Aorta (tissue), 5 donors: ENCODE measurements around the gene TGIF1. TPM values are rescaled to one million over a fixed set of nuclear protein-coding genes. Genes with fewer than 3 reads are reported as not detected.

ENCODE experiments used
- ATAC-seq: fragments of 200-7000 bp; cut with Tn5 transposase; one replicate; pipeline ENCODE4 v1.9.1; 2022; ENCODE audit warnings: moderate library complexity; ENCODE audit not compliant: low FRiP score
- DNase-seq, 2 donors: peaks; one replicate each; pipeline ENCODE4 v3.0.0-alpha.2; 2020
- H3K27ac ChIP-seq, 2 donors: one replicate each; pipeline ENCODE4 v1.5.1; 2013; ENCODE audit warnings: low read length in 2 of 2, mild to moderate bottlenecking in 2 of 2, moderate library complexity in 2 of 2, control low read depth in 1 of 2, inconsistent platforms in 1 of 2, low read depth in 1 of 2
- H3K27me3 ChIP-seq, 2 donors: one replicate each; pipeline ENCODE4 v1.6.1; 2013; ENCODE audit warnings: control low read depth in 1 of 2, low read length in 1 of 2, mild to moderate bottlenecking in 1 of 2, moderate library complexity in 1 of 2; ENCODE audit not compliant: insufficient read depth in 2 of 2, control insufficient read depth in 1 of 2
- H3K36me3 ChIP-seq, 2 donors: one replicate each; pipeline ENCODE4 v1.6.1; 2013; ENCODE audit warnings: control low read depth in 1 of 2, low read length in 1 of 2, mild to moderate bottlenecking in 1 of 2; ENCODE audit not compliant: insufficient read depth in 2 of 2, control insufficient read depth in 1 of 2
- H3K4me1 ChIP-seq, 2 donors: one replicate each; pipeline ENCODE4 v1.6.1; 2013; ENCODE audit warnings: low read length in 2 of 2, control low read depth in 1 of 2, mild to moderate bottlenecking in 1 of 2, moderate library complexity in 1 of 2; ENCODE audit not compliant: insufficient read depth in 2 of 2, control insufficient read depth in 1 of 2
- H3K4me3 ChIP-seq, 2 donors: one replicate each; pipeline ENCODE4 v1.5.1; 2013; ENCODE audit warnings: low read length in 2 of 2, control low read depth in 1 of 2, mild to moderate bottlenecking in 1 of 2
- H3K9me3 ChIP-seq: one replicate; pipeline ENCODE4 v1.6.1; 2013; ENCODE audit warnings: mild to moderate bottlenecking, low read length; ENCODE audit not compliant: control insufficient read depth
- WGBS, 2 donors: extraction: QIAGEN DNeasy Blood & Tissue Kit; methylation state at CpG; one replicate each; pipeline ENCODE4 v1.1.7; 2013; 5-methylcytosine and 5-hydroxymethylcytosine counted together
- intact Hi-C, 2 donors: fragments of 100-400 bp; cut with DNase I; formaldehyde crosslinking; loops; one replicate each; pipeline versions ENCODE4 v1.14.2 to v1.15.0; 2022
- polyA plus RNA-seq, 2 donors: library from polyadenylated mRNA; stranded (reverse); fragments of 200-250 nt; gene quantifications; one replicate each; pipeline ENCODE4 v1.2.3, GENCODE V29; 2013
- total RNA-seq, 2 donors: library from RNA; stranded (reverse); fragmentation: NEBNext Ultra II Directional; extraction: Animal tissue kit (Norgen Biotek cat#: 25700); gene quantifications; one replicate each; pipeline ENCODE4 v1.2.1, GENCODE V29; 2021
- donor health status: healthy with polysubstance abuse.
- donor health status: Bipolar disorder and iron deficiency.
- donor health status: DM: no; HTN: no; CAD: no.
- donor health status: DM: no; HTN: no; CAD: no.
- donor health status: DM: yes; HTN: yes; CAD: no.

TGIF1 gene
- total and polyA plus RNA-seq, 4 donors: 34.7 to 48.2 (median 41.5) TPM

DNA sequence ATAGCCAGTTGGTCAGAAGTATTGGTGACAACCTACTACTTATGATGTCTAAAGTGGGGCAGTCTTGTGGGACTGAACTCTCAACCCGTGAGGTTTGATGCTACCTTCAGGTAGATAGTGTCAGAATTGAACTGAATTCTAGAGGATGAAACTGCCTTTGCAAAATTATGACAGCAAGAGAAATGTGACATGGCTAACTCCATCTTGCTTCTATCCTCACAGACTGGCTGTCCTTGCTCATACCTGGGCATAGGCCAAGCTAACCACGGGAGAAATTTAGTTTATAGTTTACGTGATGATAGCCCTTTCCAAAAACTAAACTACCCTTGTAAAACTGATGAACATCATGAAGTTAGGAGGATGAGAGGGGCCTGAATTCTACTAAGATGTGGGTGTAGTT is 24.9 kb upstream of the TGIF1 start:
- DNase-seq: no peak
- Histone ChIP-seq H3K27me3 (no peaks in the 10 kb centered on the region), H3K9me3 (no peaks in the 10 kb centered on the region), H3K36me3 (no peaks in the 10 kb centered on the region), H3K4me3 (no peak overlapping the region), H3K4me1 (no peaks in the 10 kb centered on the region), H3K27ac (no peak overlapping the region)
- WGBS, 2 donors: 82 to 88% methylated on average over 3 of the region's 3 CpGs
- no peak for ATAC-seq
- intact Hi-C loops: no loop called here

DNA sequence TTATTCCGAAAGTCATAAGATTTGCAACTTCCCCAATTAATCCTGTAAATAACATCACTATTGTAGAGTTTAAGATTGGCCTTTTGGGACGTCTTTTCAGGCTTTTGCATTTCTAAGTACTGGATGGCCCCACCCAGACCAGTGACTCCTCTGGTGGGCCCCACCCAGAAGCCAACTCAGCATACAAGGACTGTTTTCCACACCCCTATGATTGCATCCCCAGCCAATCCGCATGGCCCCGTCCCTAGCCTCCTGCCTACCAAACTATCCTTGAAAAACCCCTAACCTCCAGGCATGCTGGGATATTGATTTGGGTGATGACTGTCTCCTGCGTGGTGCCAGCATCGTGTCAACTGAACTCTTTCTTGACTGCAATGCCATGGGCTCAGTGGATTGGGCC is 24.5 kb upstream of the TGIF1 start:
- no peaks in the 10 kb centered on the region for H3K36me3 ChIP-seq
- H3K27ac ChIP-seq: no peak overlapping the region
- WGBS, 2 donors: 87 to 89% methylated on average over 6 of the region's 6 CpGs
- intact Hi-C loops: no loop called here
- DNase-seq: no peak
- H3K4me1 ChIP-seq: no peaks in the 10 kb centered on the region
- no peak for ATAC-seq
- no peak overlapping the region for H3K4me3 ChIP-seq
- no peaks in the 10 kb centered on the region for H3K9me3 ChIP-seq
- H3K27me3 ChIP-seq: no peaks in the 10 kb centered on the region

DNA sequence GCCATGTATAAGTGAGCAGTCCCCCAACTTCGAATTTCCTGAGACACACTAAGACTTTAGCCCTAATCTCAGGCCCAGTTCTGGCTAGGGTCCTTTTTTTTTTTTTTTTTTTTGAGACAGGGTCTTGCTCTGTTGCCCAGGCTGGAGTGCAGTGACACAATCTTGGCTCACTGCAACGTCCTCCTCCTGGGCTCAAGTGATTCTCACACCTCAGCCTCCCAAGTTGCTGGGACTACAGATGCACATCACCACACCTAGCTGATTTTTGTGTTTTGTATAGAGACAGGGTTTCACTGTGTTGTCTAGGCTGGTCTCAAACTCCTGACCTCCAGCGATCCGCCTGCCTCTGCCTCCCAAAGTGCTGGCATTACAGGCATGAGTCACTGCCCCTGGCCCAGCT is 23.9 kb upstream of the TGIF1 start:
- ATAC-seq: no peak
- Histone ChIP-seq H3K4me3 (no peak overlapping the region), H3K4me1 (no peaks in the 10 kb centered on the region), H3K36me3 (no peaks in the 10 kb centered on the region), H3K9me3 (no peaks in the 10 kb centered on the region), H3K27ac (no peak overlapping the region), H3K27me3 (no peaks in the 10 kb centered on the region)
- WGBS, 2 donors: 71 to 78% methylated on average over 4 of the region's 4 CpGs
- no peak for DNase-seq
- intact Hi-C loops: no loop called here

DNA sequence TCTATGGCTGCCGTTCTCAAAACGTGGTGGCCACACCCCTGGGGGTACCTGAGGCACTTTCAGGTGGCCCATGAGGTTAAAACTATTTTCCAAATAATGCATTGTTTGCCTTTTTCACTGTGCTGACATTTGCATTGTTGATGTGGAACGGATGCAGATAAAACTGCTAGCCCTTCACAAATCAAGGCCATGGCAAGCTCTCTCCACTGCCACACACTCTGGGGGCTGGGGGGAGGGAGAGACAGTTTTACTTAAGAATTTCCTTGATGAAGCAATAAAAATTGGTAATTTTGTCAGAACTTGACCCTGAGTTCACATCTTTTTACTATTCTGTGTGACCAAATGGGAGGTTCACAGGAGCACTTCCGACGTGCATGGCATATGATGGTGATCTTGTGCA is 22.0 kb upstream of the TGIF1 start:
- no peak for ATAC-seq
- DNase-seq: no peak
- Histone ChIP-seq H3K4me1 (no peaks in the 10 kb centered on the region), H3K4me3 (no peak overlapping the region), H3K36me3 (no peaks in the 10 kb centered on the region), H3K27ac (no peak overlapping the region), H3K27me3 (no peaks in the 10 kb centered on the region), H3K9me3 (no peaks in the 10 kb centered on the region)
- intact Hi-C loops: no loop called here
- 84 to 90% methylated on average over 5 of the region's 5 CpGs for WGBS, 2 donors

DNA sequence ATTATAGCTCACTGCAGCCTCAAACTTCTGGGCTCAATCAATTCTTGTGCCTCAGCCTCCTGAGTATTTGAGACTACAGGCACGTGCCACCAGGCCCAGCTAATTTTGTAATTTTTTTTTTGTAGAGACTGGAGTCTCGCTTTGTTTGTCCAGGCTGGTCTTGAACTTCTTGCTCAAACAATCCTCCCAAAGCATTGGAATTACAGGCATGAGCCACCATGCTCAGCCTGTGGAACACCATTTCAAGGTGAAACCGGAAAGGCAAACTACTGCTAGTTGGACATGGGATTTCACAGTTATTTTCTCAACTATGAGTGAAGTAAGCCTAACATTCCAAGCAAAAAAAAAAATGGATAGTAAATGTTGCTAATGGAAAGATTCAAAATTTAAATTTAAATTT is 20.9 kb upstream of the TGIF1 start:
- Histone ChIP-seq H3K9me3 (no peaks in the 10 kb centered on the region), H3K4me1 (no peaks in the 10 kb centered on the region), H3K27ac (no peak overlapping the region), H3K36me3 (no peaks in the 10 kb centered on the region), H3K4me3 (no peak overlapping the region), H3K27me3 (no peaks in the 10 kb centered on the region)
- WGBS, 2 donors: 85 to 88% methylated on average over 3 of the region's 3 CpGs
- DNase-seq (no peak), ATAC-seq (no peak)
- intact Hi-C loops: no loop called here

DNA sequence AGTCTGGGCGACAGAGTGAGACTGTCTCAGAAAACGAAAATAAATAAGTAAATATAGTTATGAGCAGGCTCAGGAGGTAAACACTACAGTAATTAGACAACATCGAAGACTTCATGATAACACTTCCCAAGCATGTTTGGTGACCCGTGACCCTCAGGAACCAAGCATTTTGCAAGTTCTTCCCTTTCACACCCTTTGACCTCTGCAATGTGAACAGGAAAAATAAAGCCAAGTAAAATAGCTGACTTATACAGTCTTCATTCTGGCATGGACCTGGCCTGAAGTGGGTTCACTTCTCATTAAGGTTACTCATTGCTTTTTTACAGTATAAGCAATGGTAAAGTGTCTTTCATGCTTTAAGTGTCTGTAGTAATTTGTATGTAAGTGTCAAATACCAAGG is 15.3 kb upstream of the TGIF1 start:
- 81 to 85% methylated on average over 4 of the region's 4 CpGs for WGBS, 2 donors
- no peak for DNase-seq
- intact Hi-C loops: no loop called here
- no peak overlapping the region for H3K27ac ChIP-seq
- no peak overlapping the region for H3K4me3 ChIP-seq
- no peaks in the 10 kb centered on the region for H3K9me3 ChIP-seq
- ATAC-seq: no peak
- no peaks in the 10 kb centered on the region for H3K27me3 ChIP-seq
- H3K4me1 ChIP-seq: no peaks in the 10 kb centered on the region
- H3K36me3 ChIP-seq: no peaks in the 10 kb centered on the region

DNA sequence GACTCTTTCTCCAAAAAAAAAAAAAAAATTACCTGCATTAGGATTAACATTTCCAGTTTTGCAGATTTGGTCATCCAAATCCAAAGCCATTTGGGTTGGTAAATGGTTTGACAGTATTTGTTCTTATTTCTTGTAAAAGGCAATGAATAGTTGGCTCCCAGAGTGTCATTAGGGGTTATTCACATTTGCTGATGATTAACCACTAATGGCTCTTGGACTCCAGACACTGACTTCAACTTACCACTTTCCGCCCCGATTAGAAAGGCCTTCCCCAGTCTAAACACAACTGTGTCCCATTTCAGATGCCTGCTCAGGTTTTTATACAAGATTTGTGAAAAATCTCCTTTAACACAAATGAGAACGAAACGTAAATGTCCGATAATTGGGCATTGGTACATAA is 9.6 kb upstream of the TGIF1 start:
- ATAC-seq: no peak
- intact Hi-C loops: no loop called here
- WGBS, 2 donors: 94 to 96% methylated on average over 5 of the region's 5 CpGs
- no peak for DNase-seq
- H3K4me1 ChIP-seq: no peaks in the 10 kb centered on the region
- H3K9me3 ChIP-seq: no peaks in the 10 kb centered on the region
- H3K27me3 ChIP-seq: no peaks in the 10 kb centered on the region
- no peak overlapping the region for H3K27ac ChIP-seq
- H3K36me3 ChIP-seq: no peaks in the 10 kb centered on the region
- no peak overlapping the region for H3K4me3 ChIP-seq

DNA sequence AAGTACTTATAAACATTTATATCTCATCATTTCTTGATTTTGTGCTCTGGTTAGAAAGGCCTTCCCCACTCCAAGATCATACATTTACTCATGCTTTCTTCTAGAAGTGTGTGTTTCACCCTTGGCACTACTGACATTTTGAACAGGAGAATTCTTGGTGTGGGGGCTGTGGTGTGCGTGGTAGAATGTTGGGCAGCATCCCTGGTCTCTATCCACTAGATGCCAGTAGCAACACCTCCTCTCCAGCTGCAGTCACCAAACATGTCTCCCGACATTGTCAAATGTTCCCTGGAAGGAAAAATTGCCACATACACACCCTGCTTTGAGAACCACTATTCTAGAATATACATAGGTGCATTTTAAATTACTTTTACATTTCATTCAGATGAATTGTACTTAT is 8.7 kb upstream of the TGIF1 start:
- 32 to 46% methylated on average over 2 of the region's 2 CpGs for WGBS, 2 donors
- Histone ChIP-seq H3K27me3 (no peaks in the 10 kb centered on the region), H3K4me1 (no peaks in the 10 kb centered on the region), H3K27ac (no peak overlapping the region), H3K36me3 (no peaks in the 10 kb centered on the region), H3K9me3 (no peaks in the 10 kb centered on the region), H3K4me3 (no peak overlapping the region)
- DNase-seq (no peak), ATAC-seq (no peak)
- intact Hi-C loops: no loop called here

DNA sequence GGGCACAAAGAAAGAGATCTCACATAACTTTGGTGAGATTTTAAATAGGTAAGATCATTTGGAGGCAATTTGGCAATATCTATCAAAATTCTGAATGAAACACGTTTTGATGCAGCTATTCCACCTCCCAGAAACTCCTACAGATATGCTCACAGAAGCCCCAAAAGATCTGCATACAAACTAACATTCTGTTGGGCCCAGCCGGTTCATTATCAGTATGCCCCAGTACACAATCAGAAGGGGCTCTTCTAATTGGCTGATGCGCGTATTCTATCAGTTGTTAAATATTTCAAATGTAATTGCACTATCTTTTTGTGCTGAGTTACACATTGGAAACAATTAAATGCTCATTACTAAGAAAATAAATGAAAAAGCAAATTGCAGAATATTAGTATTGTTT is 7.1 kb upstream of the TGIF1 start:
- intact Hi-C loops: no loop called here
- Histone ChIP-seq H3K4me1 (peaks cover 0 to 1% of the 10 kb centered on the region in 2 donors), H3K36me3 (no peaks in the 10 kb centered on the region), H3K4me3 (no peak overlapping the region), H3K27me3 (no peaks in the 10 kb centered on the region), H3K9me3 (no peaks in the 10 kb centered on the region), H3K27ac (no peak overlapping the region)
- ATAC-seq (no peak), DNase-seq (no peak)
- 73 to 75% methylated on average over 4 of the region's 4 CpGs for WGBS, 2 donors
